HepG2 (cell line): ENCODE data around the gene CNOT2. TPM values are rescaled to one million over a fixed set of nuclear protein-coding genes. Genes with fewer than 3 reads are reported as not detected.

Experiments used
- ATAC-seq: fragments of 200-7000 bp; cut with Tn5 transposase; 3 replicates; pipeline ENCODE4 v1.9.1; 2020; ENCODE audit warnings: mild to moderate bottlenecking, moderate library complexity
- BruUV-seq: library from RNA; stranded (reverse); fragments of 400-500 nt; replicated peaks from 2 replicates; lab custom pipeline; 2021; lab: Mats Ljungman, UMichigan
- CTCF ChIA-PET: fragments of 300-600 bp; formaldehyde crosslinking; extraction: SDS; loops from one replicate; lab custom pipeline; 2021; ENCODE audit warnings: low total read pairs, inconsistent platforms, low intra/inter-chr PET ratio; lab: Yijun Ruan, JAX
- POLR2A ChIA-PET: fragments of 350-600 bp; sonication (Branson Sonifier 250); formaldehyde crosslinking; loops from one replicate; lab custom pipeline; 2020; ENCODE audit warnings: antibody characterized with exemption, inconsistent platforms; lab: Yijun Ruan, JAX
- DNase-seq: peaks from one replicate; pipeline ENCODE4 v3.0.0-alpha.2; 2015; ENCODE audit warnings: low spot score
- FAIRE-seq: peaks from 3 replicates; lab custom pipeline; 2011; peaks lifted over from hg19 to GRCh38; lab: Jason Lieb, UNC
- H2AFZ ChIP-seq: one replicate; pipeline ENCODE4 v1.6.1; 2011; ENCODE audit warnings: low read length, inconsistent platforms
- H3K27ac ChIP-seq: fragments of 300-600 bp; 3 replicates; pipeline ENCODE4 v1.8.0; 2011; ENCODE audit warnings: mixed run types, mild to moderate bottlenecking, mixed read lengths, low read length, inconsistent platforms; ENCODE audit not compliant: insufficient read depth; ENCODE audit errors: extremely low read length
- H3K27me3 ChIP-seq, 2 experiments: fragments of 200-600 bp in 1 of 2; 2 replicates in 1 of 2; 3 replicates in 1 of 2; pipeline versions ENCODE4 v1.6.0 to v1.8.0; 2011; ENCODE audit warnings: low read length in 2 of 2, mild to moderate bottlenecking in 2 of 2, moderate library complexity in 2 of 2, inconsistent platforms in 1 of 2; ENCODE audit not compliant: insufficient read depth in 2 of 2, control insufficient read depth in 1 of 2
- H3K36me3 ChIP-seq, 2 experiments: fragments of 200-600 bp in 1 of 2; replicated peaks in 1 of 2; 2 replicates in 1 of 2; 3 replicates in 1 of 2; pipeline versions ENCODE4 v1.5.1 to v1.8.0; 2011; ENCODE audit warnings: low read length in 2 of 2, inconsistent platforms in 1 of 2; ENCODE audit not compliant: insufficient read depth in 2 of 2, control insufficient read depth in 1 of 2
- H3K4me1 ChIP-seq: 2 replicates; pipeline ENCODE4 v1.5.1; 2012; ENCODE audit warnings: low read length, inconsistent platforms; ENCODE audit not compliant: insufficient read depth
- H3K4me2 ChIP-seq: 2 replicates; pipeline ENCODE4 v1.6.0; 2011; ENCODE audit warnings: low read depth, low read length, inconsistent platforms
- H3K4me3 ChIP-seq, 3 experiments: fragments of 200-600 bp in 1 of 3; sonication (generic), shearing (Covaris generic) in 1 of 3; replicated peaks in 1 of 3; 2 replicates each; pipeline ENCODE4 v1.5.1; 2011 to 2016; ENCODE audit warnings: low read length in 3 of 3, inconsistent platforms in 2 of 3, low read depth in 2 of 3, mild to moderate bottlenecking in 2 of 3, control low read depth in 1 of 3, mixed read lengths in 1 of 3; ENCODE audit not compliant: insufficient read depth in 1 of 3
- H3K79me2 ChIP-seq: one replicate; pipeline ENCODE4 v1.6.1; 2011; ENCODE audit warnings: low read length, inconsistent platforms; ENCODE audit not compliant: insufficient read depth
- H3K9ac ChIP-seq: 2 replicates; pipeline ENCODE4 v1.6.0; 2011; ENCODE audit warnings: mild to moderate bottlenecking, low read depth, low read length, inconsistent platforms; ENCODE audit not compliant: insufficient read depth
- H3K9me3 ChIP-seq: 2 replicates; pipeline ENCODE4 v1.5.1; 2012; ENCODE audit warnings: mild to moderate bottlenecking, low read length
- H4K20me1 ChIP-seq: 2 replicates; pipeline ENCODE4 v1.6.0; 2011; ENCODE audit warnings: inconsistent platforms, mild to moderate bottlenecking, low read length, moderate library complexity; ENCODE audit not compliant: insufficient read depth
- DNMT1 ChIP-seq: sonication (generic); formaldehyde crosslinking; IDR thresholded peaks from 2 replicates; pipeline ENCODE4 v1.5.1; 2020; ENCODE audit warnings: mild to moderate bottlenecking, missing genetic modification reagents
- DR1 ChIP-seq: sonication (generic); formaldehyde crosslinking; IDR thresholded peaks from 2 replicates; pipeline ENCODE4 v1.8.0; 2021; ENCODE audit warnings: mild to moderate bottlenecking, missing genetic modification reagents, inconsistent platforms
- FLYWCH1 ChIP-seq: sonication (generic); formaldehyde crosslinking; IDR thresholded peaks from 2 replicates; pipeline ENCODE4 v1.8.1; 2023; ENCODE audit warnings: mild to moderate bottlenecking, missing genetic modification reagents
- FOXP1 ChIP-seq, 2 experiments: fragments of 450-650 bp in 1 of 2; IDR thresholded peaks; 2 replicates each; pipeline ENCODE4 v1.6.1; 2017 to 2018; ENCODE audit warnings: antibody characterized with exemption in 1 of 2
- ISX ChIP-seq: sonication (generic); formaldehyde crosslinking; conservative IDR thresholded peaks from 2 replicates; pipeline ENCODE4 v1.5.0; 2020; ENCODE audit warnings: missing genetic modification reagents
- JARID2 ChIP-seq: sonication (generic); formaldehyde crosslinking; IDR thresholded peaks from 2 replicates; pipeline ENCODE4 v1.8.1; 2023; ENCODE audit warnings: missing genetic modification reagents, inconsistent platforms; ENCODE audit not compliant: insufficient replicate concordance
- KAT2B ChIP-seq: fragments of 150-350 bp; IDR thresholded peaks from 2 replicates; pipeline ENCODE4 v1.6.1; 2014; ENCODE audit warnings: low read depth, low read length, borderline replicate concordance
- MED1 ChIP-seq: sonication (generic); formaldehyde crosslinking; IDR thresholded peaks from 2 replicates; pipeline ENCODE4 v1.4.0; 2020; ENCODE audit warnings: missing genetic modification reagents
- MTA3 ChIP-seq: sonication (generic); formaldehyde crosslinking; IDR thresholded peaks from 2 replicates; pipeline ENCODE4 v1.4.0; 2020; ENCODE audit warnings: missing genetic modification reagents
- NAIF1 ChIP-seq: sonication (generic); formaldehyde crosslinking; IDR thresholded peaks from 2 replicates; pipeline ENCODE4 v1.5.0; 2020; ENCODE audit warnings: mild to moderate bottlenecking, missing genetic modification reagents, borderline replicate concordance
- PAWR ChIP-seq: sonication (generic); formaldehyde crosslinking; IDR thresholded peaks from 2 replicates; pipeline ENCODE4 v1.4.0; 2020; ENCODE audit warnings: missing genetic modification reagents, mild to moderate bottlenecking, borderline replicate concordance
- RAD51 ChIP-seq: fragments of 450-650 bp; IDR thresholded peaks from 2 replicates; pipeline ENCODE4 v1.6.1; 2016; ENCODE audit warnings: borderline replicate concordance
- SETDB1 ChIP-seq: sonication (generic); formaldehyde crosslinking; IDR thresholded peaks from 2 replicates; pipeline ENCODE4 v1.5.1; 2020; ENCODE audit warnings: missing genetic modification reagents, mild to moderate bottlenecking, borderline replicate concordance
- SRSF1 ChIP-seq: fragments of 200-400 bp; formaldehyde crosslinking; optimal IDR thresholded peaks from 2 replicates; pipeline ENCODE3; 2017; ENCODE audit warnings: mild to moderate bottlenecking, low read depth, low read length, moderate library complexity
- TMF1 ChIP-seq: sonication (generic); formaldehyde crosslinking; IDR thresholded peaks from 2 replicates; pipeline ENCODE4 v1.8.1; 2022; ENCODE audit warnings: low read depth, missing genetic modification reagents
- ZFAT ChIP-seq: sonication (generic); formaldehyde crosslinking; conservative IDR thresholded peaks from 2 replicates; pipeline ENCODE4 v1.8.1; 2023; ENCODE audit warnings: missing genetic modification reagents, inconsistent platforms
- ZFP36 ChIP-seq: fragments of 150-350 bp; IDR thresholded peaks from 2 replicates; pipeline ENCODE4 v1.6.1; 2018; ENCODE audit warnings: borderline replicate concordance, low read length, low read depth; ENCODE audit not compliant: partially characterized antibody
- ZNF672 ChIP-seq: sonication (generic); formaldehyde crosslinking; IDR thresholded peaks from 2 replicates; pipeline ENCODE4 v1.8.1; 2022; ENCODE audit warnings: missing genetic modification reagents
- ZNF7 ChIP-seq: IDR thresholded peaks from 2 replicates; pipeline ENCODE4 v1.6.1; 2016; ENCODE audit warnings: missing biosample characterization, missing genetic modification reagents
- WGBS: methylation state at CpG from one replicate; pipeline ENCODE4 v1.1.6; 2017; ENCODE audit warnings: low lambda C conversion rate; 5-methylcytosine and 5-hydroxymethylcytosine counted together
- in situ Hi-C: cut with HindIII; loops from 2 replicates; pipeline ENCODE4 v1.10.0; 2017; ENCODE audit warnings: low pct_unique_long_range_greater_than_20kb; ENCODE audit not compliant: extremely low pct_ligation_motif_present
- intact Hi-C: fragments of 100-400 bp; cut with micrococcal nuclease; formaldehyde crosslinking; loops from one replicate; pipeline ENCODE4 v1.10.0; 2022; ENCODE audit not compliant: unreplicated experiment
- polyA plus RNA-seq, 8 experiments: library from polyadenylated mRNA; depleted of rRNA in 3 of 8; stranded (reverse) in 7 of 8; unstranded in 1 of 8; fragments of >200 nt; fragmentation: Illumina TruSeq in 4 of 8; extraction: Trizol in 4 of 8; gene quantifications; 2 replicates each; pipeline versions ENCODE4 v1.2.1 to v1.2.3, GENCODE V29; 2011 to 2016; ENCODE audit warnings: low read depth in 4 of 8, missing spikeins in 1 of 8, mixed read lengths in 1 of 8; ENCODE audit not compliant: insufficient read depth in 1 of 8
- total RNA-seq, 5 experiments: library from RNA; depleted of rRNA; stranded (reverse); fragments of >200 nt; fragmentation: Illumina TruSeq; extraction: Trizol; gene quantifications; 2 replicates each; pipeline ENCODE4 v1.2.3, GENCODE V29; 2016; ENCODE audit warnings: low read depth in 1 of 5
- TF ChIP-seq, protein P1 (sequence below): sonication (generic); formaldehyde crosslinking; IDR thresholded peaks from 2 replicates; pipeline ENCODE4 v1.8.1; 2023; ENCODE audit warnings: mild to moderate bottlenecking, moderate library complexity, missing genetic modification reagents

CNOT2 gene
- total and polyA plus RNA-seq, 2 of the 13 experiments (the other 11 are each of a cell fraction or from before 2014, with no cell fraction given): 54.5 to 76.6 TPM

DNA sequence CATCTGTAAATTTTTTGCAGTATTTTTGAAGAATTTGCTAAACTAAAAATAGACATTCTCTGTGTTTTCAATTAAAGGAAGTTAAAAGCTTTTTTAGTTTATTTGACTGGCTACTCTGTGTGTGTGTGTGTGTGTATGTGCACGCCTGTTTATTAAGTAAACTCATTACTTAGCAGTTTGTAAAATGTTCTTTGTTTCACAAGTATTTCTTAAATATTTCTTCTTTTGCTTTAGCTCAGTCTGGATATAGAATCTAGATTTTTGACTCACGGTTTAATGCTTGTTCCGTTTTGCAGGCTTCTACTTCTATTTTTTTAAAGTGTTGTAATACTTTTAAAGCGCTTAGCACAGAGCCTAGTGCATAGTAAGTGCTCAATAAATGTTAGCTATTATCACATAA lies 76.4 kb downstream of the CNOT2 start:
- H3K4me2 ChIP-seq: no peak overlapping the region
- H3K9me3 ChIP-seq: no peaks in the 10 kb centered on the region
- H3K27me3 ChIP-seq: no peaks in the 10 kb centered on the region
- in situ Hi-C loops: no loop called here
- no peak overlapping the region for H3K27ac ChIP-seq
- no peak overlapping the region for H2AFZ ChIP-seq
- 82% methylated on average over 4 of the region's 4 CpGs for WGBS
- peaks cover 4% of the 10 kb centered on the region for H3K79me2 ChIP-seq
- CTCF ChIA-PET: no interaction called here
- FAIRE-seq (no peak), ATAC-seq (no peak), DNase-seq (no peak)
- no peak overlapping the region for H3K4me3 ChIP-seq
- POLR2A ChIA-PET: no interaction called here
- intact Hi-C loops: no loop called here
- H3K4me1 ChIP-seq: no peaks in the 10 kb centered on the region
- H3K36me3 ChIP-seq: peaks cover 0 to 26% of the 10 kb centered on the region in 2 experiments; a peak in 3 of 5 replicates
- BruUV-seq: no TSS peak
- no peaks in the 10 kb centered on the region for H4K20me1 ChIP-seq
- TF ChIP-seq KAT2B: no peak
- TF ChIP-seq RAD51: no peak
- TF ChIP-seq JARID2 (CRISPR knock-in tag): no peak
- TF ChIP-seq MED1 (CRISPR knock-in tag): no peak
- no peak for TF ChIP-seq ZNF7
- TF ChIP-seq, protein P1, sequence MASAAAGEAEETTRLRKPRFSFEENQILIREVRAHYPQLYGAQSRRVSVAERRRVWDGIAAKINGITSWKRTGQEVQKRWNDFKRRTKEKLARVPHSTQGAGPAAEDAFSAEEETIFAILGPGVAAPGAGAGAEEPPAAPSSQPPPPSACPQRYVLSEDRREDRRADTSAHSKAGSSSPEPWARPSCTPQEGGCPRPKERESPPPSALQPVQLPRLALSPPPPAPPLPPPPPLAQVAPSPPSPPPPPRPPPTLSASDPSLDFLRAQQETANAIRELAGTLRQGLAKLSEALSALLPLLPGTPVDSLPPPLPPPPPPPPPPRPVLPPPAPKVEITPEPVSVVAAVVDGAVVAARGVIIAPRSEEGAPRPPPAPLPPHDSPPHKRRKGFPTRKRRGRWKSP (CRISPR knock-in tag): no peak
- TF ChIP-seq SRSF1: no peak
- TF ChIP-seq PAWR: no peak
- TF ChIP-seq ZNF672 (CRISPR knock-in tag): no peak
- TF ChIP-seq SETDB1: no peak
- no peak for TF ChIP-seq ZFAT (CRISPR knock-in tag)
- TF ChIP-seq FLYWCH1 (CRISPR knock-in tag): no peak
- TF ChIP-seq ZFP36: no peak
- TF ChIP-seq DR1 (CRISPR knock-in tag): no peak
- TF ChIP-seq TMF1 (CRISPR knock-in tag): no peak
- TF ChIP-seq NAIF1 (CRISPR knock-in tag): no peak
- no peak for TF ChIP-seq DNMT1 (CRISPR knock-in tag)
- no peak for TF ChIP-seq ISX (CRISPR knock-in tag)
- no peak for TF ChIP-seq MTA3
- TF ChIP-seq FOXP1 (IDR thresholded peaks at IDR 0.05): no peak
- TF ChIP-seq FOXP1 (CRISPR knock-in tag; IDR thresholded peaks at IDR 0.05): no peak
- H3K9ac ChIP-seq: no peak overlapping the region
